ENCODE results near the gene REXO5.
"Not testable (repeated sequence)": the region's sequence is repeated elsewhere in the genome, so short reads cannot be mapped to it uniquely, and the experiment has no call there.

Gene REXO5, protein sequence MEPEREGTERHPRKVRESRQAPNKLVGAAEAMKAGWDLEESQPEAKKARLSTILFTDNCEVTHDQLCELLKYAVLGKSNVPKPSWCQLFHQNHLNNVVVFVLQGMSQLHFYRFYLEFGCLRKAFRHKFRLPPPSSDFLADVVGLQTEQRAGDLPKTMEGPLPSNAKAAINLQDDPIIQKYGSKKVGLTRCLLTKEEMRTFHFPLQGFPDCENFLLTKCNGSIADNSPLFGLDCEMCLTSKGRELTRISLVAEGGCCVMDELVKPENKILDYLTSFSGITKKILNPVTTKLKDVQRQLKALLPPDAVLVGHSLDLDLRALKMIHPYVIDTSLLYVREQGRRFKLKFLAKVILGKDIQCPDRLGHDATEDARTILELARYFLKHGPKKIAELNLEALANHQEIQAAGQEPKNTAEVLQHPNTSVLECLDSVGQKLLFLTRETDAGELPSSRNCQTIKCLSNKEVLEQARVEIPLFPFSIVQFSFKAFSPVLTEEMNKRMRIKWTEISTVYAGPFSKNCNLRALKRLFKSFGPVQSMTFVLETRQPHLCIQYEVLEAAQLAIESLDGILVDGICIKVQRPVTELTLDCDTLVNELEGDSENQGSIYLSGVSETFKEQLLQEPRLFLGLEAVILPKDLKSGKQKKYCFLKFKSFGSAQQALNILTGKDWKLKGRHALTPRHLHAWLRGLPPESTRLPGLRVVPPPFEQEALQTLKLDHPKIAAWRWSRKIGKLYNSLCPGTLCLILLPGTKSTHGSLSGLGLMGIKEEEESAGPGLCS

DNA sequence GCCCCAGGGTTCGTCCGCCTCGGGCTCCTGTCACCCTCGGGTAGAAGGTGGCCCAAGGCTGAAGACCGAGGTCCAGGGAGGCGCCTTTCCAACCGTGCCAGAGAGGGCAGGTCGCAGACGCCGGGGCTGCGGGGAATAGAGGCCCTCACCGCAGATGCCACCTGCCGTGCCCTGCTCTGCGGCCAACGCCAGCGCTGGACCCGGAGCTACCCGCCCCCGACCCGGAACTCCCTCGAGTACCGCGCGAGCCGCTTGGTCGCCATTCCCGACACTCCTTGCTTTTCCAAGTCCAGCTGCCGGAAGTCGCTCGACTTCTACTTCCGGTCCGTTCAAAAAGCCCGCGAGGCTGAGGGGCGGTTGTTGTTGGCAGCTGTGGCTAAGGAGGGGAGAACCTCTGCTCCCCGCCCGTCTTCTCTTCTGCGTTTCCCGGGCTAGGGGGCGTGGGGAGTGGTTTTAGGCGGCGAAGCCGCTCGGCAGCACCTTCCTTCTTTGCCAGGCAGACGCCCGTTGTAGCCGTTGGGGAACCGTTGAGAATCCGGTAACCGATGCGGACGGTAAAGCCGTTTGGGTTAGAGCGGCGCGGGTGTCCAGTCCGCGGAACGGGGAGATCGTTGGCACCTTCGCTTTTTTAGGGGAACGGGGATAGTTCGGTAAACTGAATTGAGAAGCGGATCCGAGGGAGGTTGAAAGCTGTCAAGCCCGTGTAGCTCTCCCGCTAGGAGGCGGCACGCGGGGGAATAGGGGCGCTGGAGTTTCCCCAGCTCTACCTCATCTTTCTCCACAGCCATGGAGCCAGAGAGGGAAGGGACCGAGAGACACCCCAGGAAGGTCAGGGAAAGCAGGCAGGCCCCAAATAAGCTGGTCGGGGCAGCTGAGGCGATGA lies at the start of gene REXO5, which contains the start of gene ERI2:
REXO5 (plus strand) TSS at position 360 of the 883 bp plus-strand sequence; CDS start at position 787, 427 bp downstream.
ERI2 (minus strand) TSS at position 305 of the 883 bp plus-strand sequence; CDS start at position 263, 42 bp downstream.
- peak; percentile 43 to 50 for DNase-seq (ENCODE audit: low read depth in 2 of 2)

DNA sequence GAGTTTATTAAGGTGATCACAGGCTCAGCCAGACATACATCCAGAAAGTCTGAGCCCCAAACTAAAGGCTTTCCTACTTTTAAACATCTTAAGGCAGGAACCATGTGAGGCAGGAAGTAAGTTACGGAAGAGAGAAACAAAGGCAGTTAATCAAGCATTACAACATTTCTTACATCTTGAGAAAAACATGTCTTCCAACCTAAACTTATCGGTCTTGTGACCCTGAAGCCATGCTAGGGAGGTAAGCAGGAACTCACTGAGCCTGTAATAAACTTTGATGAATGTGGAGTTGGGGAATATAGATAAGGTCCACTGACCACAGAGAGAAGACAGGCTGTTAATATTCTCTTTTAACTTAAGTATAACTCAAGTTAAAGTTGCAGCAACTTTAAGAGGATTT lies 46.0 kb upstream of the REXO5 start:
- no peak for DNase-seq (ENCODE audit: low read depth in 2 of 2)

DNA sequence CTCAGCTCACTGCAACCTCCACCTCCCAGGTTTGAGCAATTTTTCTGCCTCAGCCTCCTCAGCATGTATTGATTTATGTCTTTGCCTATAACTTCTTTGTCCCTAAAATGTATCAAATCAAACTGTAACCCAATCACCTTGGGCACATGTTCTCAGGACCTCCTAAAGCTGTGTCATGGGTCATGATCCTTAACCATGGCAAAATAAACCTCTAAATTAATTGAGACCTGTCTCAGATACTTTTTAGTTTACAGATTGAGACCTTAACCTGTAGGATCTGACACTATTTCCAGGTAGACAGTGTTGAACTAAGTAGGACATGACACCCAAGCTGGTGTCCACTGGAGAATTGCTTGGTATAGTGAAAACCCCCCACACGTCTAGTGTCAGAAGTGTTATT lies 45.2 kb upstream of the REXO5 start:
- no peak for DNase-seq (ENCODE audit: low read depth in 2 of 2)

DNA sequence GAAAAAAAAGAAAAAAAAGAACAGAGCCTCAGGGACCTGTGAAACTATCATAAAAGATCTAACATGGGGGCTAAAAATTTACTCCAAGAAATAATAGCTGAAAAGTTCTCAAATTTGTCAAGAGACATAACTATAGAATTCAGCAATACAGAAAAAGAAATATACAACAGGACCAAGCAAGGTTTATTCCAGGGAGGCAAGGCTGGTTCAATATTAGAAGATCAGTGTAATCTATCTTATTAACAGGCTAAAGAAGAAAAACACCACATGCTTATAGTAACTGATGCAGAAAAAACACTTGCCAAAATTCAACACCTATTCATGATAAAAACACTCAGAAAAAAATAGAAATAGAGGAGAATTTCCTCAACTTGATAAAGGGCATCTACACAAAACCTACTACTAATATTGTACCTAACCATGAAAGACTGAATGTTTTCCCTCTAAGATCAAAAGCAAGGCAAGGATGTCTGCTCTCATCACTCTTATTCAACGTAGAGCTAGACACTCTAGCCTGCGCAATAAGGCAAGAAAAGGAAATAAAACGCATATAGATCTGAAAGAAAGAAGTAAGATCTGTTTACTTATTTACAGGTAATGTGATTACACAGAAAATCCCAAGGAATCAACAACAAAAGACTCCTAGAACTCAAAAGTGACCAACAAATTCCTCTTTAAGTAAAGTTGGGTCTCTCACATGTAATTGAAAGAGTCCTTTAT lies 43.8 kb upstream of the REXO5 start:
- DNase-seq (ENCODE audit: low read depth in 2 of 2), result no peak

DNA sequence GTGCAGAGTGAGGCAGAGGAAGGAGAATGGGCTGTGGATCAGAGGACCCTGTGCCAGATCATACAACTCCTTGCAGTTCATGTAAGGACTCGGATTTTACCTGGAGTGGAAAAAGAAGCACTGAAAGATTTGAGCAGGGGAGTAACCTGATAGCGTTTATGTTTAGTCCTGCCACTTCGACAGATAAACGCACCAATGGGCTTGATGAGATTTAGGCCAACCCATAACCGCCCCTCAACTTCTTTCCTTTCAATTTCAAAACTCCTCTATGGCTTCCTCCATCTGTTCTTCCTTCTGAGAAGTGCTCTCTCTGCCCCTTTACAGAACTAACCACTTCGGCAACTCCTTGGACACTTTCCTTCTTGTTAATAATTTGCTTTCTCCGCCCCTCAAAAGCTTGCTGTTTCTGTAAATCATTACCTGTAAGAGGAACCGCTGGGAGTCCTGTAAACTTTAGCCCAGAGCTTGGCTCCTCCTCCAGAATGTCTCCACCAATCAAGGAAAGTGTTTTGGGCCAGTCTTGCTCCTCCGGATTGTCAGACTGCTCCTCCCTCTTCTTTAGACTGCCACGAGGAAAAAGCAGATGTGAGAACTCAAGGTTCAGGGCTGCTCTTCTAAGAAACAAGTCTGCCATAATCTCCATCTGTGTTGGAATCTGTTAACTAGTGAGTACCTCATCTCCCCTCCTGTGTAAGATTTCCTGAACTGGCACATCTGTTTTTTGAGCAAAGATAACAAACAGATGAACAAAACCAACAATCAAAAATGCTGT lies 42.7 kb upstream of the REXO5 start, which contains the start of gene ACSM3:
ACSM3 (plus strand) TSS at position 554 of the 772 bp plus-strand sequence. CDS start 6,021 bp downstream, outside the sequence.
- DNase-seq (ENCODE audit: low read depth in 2 of 2), result peak; percentile 29 to 30

DNA sequence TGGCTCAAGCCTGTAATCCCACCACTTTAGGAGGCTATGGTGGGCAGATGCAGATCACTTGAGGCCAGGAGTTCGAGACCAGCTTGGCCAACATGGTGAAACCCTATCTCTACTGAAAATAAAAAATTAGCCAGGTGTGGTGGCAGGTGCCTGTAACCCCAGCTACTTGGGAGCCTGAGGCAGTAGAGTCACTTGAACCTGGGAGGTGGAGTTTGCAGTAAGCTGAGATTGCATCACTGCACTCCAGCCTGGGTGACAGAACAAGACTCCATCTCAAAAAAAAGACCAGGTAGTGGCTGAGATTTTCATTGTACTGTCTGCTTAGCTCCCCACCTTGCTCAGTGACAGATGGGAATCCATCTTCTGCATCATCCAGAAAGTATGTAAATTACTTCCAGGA lies 41.9 kb upstream of the REXO5 start:
- DNase-seq (ENCODE audit: low read depth in 2 of 2), result not testable (repeated sequence)

DNA sequence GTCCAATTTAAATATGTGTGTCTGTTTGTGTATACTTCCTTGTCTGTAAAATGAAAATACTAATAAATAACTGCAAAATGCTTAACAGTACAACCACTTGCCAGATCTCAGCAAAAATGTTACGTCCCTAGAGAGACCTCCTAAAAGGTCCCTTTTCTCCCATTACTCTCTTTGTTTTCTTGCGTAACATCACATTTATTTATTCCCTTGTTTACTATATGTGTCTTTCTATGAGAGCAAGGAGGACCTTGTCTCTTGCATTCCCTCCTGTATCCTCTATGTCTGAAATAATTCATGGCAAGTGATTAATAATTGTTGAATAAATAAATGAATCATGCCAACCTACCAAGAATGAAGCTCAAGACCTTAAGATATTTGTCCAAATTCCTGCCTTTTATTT lies 40.6 kb upstream of the REXO5 start:
- no peak for DNase-seq (ENCODE audit: low read depth in 2 of 2)

DNA sequence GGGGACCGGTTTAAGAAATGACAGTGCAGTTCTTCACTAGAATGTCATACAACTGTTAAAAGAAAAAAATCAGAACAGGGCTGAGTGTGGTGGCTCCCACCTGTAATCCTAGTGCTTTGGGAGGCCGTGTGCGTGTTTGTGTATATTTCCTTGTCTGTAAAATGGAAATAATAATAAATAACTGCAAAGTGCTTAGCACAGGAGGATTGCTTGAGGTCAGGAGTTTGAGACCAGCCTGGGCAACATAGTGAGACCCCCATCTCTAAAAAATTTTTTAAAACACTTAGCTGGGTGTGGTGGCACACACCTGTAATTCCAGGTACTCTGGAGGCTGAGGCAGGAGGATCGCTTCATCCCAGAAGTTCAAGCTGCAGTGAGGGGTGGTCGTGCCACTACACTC lies 40.0 kb upstream of the REXO5 start:
- no peak for DNase-seq (ENCODE audit: low read depth in 2 of 2)

DNA sequence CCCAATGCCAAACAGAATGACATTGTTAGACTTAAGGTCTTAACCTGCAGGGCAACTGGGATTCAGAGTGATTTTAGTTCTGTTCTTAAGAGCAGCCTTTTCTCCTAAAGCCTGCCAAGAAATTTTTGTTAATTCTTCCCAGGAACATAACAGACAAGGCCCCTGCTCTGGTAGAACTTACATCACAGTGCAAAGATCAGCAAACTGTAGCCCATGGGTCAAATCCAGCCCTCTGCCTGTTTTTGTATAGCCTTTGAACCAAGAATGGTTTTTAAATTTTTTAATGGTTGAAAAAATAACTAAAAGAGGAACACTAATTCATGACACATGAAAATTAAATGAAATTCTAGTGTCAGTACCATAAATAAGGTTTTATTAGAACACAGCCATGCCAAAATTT lies 38.8 kb upstream of the REXO5 start:
- no peak for DNase-seq (ENCODE audit: low read depth in 2 of 2)

DNA sequence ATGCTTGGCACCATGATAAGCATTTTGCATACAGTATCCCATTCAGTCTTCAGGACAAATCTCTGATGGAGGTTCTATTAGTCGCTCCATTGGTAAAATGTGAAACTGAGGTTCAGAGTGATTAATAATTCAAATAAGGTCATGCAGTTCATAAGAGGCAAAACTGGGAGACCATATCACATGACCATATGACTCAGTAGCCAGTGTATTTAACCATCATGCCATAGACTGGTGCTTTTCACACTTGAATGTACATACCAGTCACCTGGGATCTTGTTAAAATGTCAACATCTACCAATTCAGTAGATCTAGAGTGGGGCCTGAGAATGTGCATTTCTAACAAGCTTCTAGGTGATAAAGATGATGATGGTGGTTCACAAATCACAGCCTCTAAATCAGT lies 38.2 kb upstream of the REXO5 start:
- DNase-seq (ENCODE audit: low read depth in 2 of 2), result no peak

DNA sequence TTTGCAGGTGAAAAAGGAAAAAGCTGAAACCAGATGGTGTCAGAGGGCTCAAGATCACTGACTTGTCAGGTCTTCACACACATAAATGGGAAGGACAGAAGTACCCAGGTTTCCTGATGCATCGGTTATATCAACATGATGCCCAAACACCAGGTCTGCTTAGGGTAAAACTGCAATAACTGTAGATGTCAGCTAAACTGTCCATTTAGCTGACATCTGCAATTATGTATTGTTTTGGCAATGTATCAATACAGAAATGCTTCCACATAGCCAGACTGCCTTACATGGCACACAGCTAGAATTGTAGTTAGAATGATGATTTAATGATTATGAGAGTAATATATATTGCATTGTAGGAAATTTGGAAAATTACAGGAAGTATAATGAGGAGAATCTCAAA lies 37.5 kb upstream of the REXO5 start:
- DNase-seq (ENCODE audit: low read depth in 2 of 2), result no peak

DNA sequence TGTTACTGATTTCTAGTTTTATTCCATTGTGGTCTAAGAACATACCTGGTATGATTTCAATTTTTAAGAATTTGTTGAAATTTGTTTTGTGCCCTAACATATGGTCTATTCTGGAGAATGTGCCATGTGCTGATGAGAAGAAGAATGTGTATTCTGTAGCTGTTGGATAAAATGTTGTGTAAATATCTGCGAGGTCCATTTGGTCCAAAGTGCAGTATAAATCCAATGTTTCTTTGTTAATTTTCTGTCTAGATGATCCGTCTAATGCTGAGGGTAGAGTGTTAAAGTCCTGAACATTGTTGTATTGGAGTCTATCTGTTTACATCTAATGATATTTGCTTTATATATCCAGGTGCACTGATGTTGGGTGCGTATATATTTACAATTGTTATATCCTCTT lies 32.6 kb upstream of the REXO5 start:
- DNase-seq (ENCODE audit: low read depth in 2 of 2), result no peak

DNA sequence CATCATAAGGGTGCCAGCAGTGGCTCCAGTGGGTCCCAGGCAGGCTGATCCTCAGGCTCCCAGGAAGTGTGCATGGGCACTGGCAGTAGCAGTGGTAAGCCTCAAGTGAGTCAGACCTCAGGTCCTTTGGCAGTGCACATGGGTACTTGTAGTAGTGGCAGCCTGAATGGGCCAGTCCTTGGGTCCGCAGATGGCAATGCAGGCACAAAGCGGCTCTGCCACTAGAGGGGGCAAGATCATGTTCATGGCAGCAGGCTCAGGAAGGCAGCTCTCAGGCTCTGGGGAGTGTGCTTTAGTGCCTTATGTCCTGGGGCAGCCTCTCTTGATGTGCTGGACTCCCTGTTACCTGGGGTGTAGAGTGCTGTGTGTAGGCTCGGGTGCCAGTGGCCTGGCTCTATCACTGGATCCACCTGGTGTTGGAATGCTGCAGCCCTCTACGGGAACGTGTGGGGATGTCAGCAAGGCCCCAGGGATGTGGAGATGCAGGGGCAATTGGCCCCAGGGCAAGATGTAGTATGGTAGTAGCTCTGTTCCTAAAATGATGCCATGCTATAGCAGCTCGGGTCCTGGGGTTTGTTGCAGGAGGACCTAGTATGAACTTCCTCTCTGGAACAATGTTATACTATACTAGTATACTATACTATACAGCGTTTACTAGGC lies 31.5 kb upstream of the REXO5 start:
- DNase-seq (ENCODE audit: low read depth in 2 of 2), result peak; percentile 4 to 21

DNA sequence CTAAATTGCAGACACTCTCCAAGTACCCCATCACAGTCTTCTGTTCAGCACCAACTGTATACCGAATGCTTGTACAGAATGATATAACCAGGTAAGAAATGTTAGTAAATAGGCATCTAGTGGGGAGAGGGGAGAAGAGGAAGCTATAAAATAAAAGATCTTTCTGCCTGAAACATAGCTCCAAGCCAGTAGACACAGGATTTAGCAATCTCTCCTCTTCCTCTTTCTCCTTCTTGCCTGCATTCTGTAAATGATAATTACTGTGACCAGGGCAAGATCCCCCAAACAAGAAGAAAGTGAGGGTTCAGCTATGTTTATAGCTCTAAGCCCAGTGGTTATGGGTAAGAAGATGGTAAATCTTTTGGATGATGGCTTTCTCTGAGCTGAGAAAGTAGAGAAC lies 24.6 kb upstream of the REXO5 start:
- DNase-seq (ENCODE audit: low read depth in 2 of 2), result no peak

DNA sequence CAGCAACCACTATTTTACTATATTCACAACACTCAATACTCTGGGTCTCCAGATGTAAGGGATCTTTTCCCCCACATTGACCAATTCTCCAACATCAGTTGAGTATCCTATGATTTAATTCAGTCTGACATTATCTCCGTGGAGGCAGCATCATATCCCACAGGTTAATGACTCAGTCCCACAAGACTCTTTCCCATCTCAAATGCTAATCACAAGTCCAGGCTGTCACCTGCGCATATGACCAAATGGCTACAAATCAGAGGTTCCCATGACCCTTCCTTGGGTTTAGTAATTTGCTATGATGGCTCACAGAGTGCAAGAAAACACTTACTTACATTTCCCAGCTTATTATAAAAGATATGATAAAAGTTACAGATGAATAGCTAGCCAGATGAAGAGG lies 23.9 kb upstream of the REXO5 start:
- no peak for DNase-seq (ENCODE audit: low read depth in 2 of 2)

DNA sequence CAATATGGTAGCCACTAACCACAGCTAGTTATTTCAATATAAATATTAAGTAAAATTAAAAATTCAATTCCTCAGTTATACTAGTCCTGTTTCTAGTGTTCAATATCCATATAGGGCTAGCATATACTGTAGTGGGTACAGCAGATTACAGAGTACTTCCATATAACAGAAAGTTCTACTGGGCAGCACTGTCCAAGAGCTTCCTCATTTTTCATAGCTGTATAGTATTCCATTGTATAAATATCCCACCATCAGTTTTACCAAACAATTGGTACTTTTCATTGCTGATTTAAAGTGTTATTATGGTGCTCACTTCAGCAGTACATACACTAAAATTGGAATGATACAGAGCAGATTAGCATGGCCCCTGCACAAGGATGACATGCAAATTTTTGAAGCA lies 22.1 kb upstream of the REXO5 start:
- DNase-seq (ENCODE audit: low read depth in 2 of 2), result no peak

DNA sequence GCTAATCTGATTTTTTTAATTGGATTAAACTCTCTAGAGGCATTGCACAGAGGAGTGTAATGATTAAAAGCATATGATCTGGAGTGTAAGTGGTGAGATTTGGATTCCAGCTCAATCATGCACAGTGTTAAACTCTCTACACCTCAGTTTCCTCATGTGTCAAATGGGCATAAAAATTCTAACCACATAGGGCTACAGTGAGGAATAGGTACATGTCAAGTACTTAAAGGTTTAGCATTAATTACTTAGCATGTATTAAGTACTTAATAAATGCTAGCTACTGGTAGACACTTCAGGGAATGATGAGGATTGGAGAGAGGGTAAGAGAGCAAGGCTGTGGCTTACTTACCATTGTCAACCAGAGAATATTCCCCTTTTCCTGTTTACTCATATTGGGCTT lies 17.2 kb upstream of the REXO5 start:
- DNase-seq (ENCODE audit: low read depth in 2 of 2), result no peak

DNA sequence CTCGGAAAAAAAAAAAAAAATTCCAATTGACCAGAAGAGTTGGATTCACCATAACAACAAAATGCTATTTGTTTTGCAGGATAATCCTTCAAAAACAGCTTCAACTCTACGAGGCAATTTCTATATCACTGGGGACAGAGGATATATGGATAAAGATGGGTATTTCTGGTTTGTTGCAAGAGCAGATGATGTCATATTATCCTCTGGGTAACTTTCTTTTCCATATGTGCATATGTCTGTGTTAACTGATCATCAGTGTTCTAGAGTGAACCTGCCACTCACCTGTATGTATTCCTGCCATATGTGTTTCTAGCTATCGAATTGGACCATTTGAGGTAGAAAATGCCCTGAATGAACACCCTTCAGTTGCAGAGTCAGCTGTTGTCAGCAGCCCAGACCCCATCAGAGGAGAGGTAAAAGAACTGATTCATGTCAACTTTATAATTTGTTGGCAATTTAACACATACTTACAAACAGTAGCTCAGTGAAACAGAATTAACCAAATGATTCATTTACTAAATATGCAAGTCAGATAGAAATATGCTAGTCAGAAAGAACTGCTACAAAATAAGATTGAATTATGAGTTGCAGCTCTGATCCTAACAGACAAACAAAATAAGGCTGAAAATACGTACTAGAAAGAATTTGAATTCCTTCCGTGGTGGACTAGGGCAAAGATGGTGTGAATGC lies 14.3 kb upstream of the REXO5 start:
- DNase-seq (ENCODE audit: low read depth in 2 of 2), result no peak

DNA sequence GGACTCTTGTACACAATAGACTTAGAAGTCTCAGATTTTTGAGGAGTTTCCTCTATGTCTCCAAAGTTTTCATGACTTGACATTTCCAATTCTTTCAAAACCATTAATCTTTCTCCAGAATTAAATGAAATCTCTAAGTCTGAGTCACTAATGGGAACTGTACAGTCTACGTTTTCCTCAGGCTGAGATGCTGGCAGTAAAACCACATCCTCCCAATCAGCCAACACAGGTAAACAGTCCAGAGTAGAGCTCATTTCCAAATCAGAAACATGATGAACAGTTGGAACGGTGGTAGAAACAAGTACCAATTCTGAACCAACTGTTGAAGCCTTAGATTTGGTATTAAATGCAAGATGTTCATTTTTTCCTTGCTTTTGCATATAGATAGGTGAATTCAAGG lies 8.0 kb upstream of the REXO5 start:
- no peak for DNase-seq (ENCODE audit: low read depth in 2 of 2)
